Effector CD4-positive, alpha-beta T cell (primary cell): ENCODE data around the gene STK11.
"Not testable (repeated sequence)": the region's sequence is repeated elsewhere in the genome, so short reads cannot be mapped to it uniquely, and the experiment has no call there.

Experiments
- DNase-seq: peaks from one replicate; pipeline ENCODE4 v3.0.0-alpha.2; 2020

STK11 gene

DNA sequence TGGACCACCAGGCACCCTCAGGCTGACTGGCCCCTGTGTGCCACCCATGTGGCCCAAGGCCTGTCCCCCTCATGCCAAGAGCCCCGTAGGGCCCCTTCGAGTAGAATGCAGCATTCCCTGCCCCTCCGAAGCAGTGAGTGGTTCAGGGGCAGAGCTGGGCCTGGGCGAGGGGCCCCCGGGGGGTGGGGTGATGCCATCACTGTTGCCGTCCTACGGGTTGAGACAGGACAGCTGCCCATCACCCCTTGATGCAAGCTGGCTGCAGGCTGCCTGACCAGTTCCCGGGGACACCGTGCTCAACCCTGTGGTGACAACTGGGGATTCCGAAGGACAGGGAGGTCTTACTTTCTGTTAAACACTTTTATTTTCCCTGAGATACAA is 36.2 kb upstream of the STK11 start:
- no peak for DNase-seq

DNA sequence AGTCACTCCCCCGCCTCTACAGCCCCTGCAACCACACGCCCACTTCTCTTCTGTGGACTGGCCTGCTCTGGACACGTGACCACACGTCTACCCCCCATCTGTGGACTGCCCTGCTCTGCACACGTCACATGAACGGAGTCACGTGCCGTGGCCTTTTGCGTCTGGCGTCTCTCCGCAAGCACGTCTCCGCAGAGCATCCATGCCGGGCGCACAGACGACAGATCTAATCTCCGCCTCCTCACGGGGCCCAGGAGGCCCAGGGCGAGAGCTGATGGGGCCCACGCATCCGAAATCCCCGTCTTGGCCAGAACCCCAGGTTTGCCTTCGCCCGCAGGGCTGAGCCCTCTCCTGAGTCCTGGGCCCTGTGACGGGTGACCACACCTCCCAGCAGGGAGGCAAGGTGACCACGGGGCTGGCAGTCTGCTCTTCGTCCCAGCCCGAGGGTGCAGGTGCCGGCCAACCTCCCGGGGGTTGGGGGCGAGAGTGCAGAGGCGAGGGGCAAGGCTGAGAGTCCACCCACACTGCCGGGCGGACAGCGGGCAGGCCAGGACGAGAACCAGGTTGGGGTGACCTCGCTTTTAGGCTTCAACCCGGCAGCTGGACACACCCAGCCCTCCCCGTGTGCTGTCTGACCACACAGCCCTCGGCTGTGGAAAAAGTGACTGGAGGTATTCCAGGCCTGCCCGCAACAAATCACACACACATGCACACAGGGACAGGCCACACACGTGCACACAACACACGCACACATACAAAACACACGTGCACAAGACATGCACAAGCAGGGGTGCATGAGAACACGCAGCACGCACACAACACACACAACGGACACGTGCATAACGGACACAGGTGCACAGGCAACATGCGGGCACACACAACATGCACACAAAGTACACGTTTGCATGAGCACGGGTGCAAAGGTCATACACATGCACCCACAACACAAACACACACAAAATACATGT is 35.4 kb upstream of the STK11 start:
- DNase-seq, result no peak

DNA sequence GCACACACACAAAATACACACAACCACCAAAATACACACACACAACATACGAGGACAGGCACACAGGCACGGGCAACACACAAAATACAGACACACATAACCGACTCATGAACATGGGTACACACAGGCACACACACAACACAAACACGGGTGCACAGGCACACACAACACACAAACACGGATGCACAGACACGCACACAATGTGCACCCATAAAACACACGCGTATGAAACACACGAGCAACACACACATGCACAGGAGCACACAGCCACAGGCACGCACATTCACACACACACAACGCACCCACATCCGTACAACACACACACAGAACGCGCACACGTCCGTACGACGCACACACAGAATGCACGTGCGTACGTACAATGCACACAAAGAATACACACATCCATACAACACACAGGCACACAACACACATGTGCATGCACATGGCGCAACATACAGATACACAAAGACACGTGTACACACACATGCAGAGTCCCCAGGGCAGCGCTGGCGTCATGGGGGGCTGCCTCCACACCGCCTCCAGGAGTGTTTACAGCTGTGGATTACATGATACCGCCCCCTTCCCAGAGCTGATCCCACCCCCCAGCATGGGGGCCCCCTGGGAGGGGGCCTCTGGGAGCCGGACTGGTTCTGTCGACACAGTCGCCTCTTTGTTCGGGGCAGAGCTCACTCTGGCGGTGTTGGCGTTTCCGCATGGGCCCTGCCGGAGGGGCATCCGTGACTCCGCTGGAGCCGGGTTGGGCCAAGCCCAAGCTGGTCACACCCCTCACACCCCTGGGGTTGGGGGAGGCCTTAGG is 34.4 kb upstream of the STK11 start:
- DNase-seq, result no peak

DNA sequence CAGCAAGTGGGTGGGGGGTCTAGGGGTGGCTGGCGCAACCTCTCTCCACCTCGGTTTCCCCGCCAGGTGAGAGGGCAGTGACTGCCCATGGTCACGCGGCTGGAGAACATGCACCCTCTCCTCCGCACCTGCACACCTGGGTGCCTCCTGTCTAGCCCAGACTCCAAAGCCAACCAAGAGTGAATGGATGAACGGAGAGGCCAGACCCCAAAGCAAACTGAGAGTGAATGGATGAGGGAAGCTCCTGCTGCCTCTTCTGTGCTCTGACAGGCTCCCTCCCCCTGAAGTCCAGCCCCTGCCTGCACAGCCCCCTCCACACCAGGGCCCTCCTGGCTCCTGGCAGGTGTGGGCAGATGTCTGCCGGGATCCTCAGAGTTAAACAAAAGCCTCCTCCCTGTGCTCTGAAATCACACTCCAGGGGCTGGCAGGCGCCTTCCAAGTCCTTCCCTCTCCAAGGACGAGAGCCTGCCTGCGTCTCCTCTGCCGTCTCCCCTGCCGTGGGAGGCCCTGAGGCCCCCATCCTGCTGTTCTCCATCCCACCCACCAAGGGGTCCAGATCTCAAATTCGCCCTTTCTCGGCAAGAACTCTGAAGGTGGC is 33.7 kb upstream of the STK11 start:
- DNase-seq, result no peak

DNA sequence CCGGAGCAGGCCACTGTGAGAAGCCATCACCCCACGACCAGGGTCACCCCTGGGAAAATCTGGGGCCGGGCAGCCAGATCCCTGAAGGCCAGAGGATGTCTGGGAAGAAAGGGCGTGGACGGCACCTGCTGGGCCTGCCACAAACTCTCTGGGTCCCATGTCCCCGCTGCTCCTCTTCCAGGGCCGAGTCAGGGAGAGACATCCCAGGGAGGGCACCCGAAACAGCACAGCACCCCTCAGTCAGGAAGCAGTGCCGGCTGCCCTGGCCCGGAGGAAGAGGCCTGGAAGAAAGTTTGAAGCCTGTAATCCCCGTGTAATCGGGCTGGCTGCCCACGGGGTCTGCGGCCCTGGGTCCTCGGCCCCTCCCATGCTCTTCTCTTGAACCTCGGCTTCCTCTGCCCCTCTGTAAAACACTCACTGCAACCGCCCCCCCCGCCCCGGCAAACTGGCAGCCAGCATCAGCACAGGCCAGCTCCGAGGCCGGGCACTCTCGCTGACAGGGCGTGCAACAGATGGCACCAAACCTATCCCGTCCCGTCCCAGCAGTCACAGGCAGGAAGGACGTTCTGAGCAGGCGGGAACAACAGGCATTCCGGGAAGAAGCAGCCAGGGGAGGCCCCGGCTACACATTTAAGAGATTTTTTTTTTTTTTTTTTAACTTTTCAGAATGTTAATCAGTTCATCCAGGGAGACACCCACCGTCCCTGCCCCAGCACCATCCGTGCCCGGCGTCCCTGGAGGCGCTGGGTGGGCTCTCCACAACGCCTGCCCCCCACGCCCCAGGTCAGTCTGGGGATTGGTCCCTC is 33.0 kb upstream of the STK11 start:
- DNase-seq, result no peak

DNA sequence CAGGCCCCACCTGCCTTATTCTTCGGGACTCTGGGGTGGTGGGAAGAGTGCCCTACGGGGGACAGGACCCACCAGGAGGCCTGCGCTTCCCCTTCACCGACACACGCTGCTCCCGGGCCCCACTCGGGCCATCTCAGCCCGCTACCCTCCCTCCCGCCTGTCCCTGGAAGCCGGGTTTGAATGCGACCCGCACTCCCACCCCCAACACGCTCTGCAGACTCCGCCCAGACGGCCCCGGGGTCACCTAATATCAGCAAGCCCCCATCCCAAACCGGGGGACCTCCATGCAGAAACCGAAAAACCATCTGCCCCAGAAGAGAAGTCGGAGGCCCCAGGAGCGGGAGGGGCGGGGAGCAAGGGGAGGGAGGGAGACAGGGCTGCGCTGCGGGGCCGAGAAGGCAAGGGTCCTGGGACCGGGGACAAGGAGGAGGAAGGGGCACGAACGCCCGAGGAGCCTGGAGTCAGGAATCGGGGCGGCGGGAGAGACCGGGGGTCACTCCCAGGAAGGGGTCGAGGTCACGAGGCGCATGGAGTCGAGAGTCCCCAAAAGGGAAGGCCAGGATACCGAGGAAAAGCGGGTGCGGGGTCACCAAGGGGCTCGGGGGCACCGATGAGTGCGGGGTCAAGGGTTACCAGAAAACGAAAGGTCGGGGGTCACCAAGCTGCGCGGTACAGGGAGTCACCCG is 32.3 kb upstream of the STK11 start:
- DNase-seq, result no peak

DNA sequence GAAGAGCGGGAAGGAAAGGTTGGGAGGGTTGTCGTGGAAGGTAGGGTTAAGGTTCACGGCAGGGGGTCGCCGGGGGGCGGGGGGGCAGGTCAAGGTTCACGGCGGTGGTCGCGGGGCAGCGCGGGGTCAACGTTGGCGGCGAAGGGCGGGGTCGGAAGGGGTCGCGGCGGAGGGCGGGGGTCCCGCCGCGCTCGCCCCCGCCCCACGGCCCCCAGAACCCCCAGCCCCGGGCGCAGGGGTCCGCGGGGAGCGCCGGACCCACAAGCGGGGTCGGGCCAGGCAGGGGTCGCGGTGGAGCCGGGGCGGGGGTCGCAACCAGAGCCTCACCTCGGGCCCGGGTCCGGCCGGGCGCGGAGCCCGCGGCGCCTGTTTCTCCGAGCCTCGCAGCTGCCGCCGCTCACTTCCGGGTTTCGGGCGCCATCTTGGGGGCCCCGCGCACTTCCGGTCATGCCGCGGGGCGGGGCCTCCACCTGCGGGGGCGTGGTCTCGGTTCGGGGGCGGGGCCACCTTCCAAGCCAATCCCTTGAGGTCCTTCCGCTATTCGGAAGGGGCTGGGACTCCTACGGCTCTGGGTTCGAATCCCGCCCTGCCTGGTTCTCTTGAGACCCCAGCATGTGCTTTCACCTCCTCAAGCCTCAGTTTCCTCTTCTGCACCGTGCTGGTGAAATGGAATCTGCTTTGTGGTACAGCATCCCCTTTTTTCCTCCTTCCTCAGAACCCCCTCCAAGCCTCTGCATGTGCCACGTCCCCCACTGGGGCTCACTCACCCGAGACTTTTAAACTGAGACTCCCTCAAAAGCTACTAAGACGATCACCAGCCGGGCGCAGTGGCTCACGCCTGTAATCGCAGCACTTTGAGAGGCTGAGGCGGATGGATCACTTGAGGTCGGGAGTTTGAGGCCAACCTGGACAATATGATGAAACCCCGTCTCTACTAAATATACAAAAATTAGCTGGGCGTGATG is 31.5 kb upstream of the STK11 start, which contains the start of gene SBNO2:
SBNO2 (minus strand) TSS at position 424 of the 965 bp plus-strand sequence. CDS start 19,992 bp downstream, outside the sequence.
- peak; percentile 79 for DNase-seq

DNA sequence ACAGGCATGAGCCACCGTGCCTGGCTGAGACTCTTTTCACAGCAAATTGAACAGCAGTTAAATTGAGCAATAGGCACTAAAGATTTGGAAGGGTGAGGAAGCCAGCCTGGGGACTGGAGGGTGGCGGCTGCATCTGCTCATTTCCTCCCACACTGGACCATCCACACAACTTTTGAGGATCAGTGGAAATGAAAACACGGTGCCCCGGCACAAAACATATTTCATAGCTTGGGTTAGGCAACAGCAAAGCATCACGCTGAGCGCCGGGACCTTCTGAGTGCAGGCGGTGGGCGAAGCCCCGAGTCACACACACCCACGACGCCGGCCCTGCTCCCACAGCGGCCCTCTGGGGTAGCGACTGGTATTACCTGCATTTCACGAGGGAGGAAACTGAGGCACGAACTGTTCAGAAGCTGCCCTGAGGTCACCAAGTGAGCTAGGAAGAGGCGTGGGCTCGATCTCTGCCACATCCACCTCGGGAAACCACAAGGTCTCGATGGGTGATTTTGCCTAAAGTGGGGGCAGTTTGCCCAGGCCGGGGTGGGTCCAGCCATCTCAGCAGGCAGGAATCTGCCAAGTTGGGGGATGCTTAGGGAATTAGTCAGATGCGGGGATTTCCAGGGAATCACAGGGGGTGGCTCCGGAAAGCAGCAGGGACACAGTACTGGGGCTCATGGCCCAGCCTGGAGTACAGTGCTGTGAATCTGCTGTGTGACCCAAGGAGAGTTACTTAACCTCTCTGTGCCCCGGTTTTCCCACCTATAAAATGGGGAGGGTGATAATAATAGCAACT is 28.1 kb upstream of the STK11 start:
- DNase-seq, result no peak

DNA sequence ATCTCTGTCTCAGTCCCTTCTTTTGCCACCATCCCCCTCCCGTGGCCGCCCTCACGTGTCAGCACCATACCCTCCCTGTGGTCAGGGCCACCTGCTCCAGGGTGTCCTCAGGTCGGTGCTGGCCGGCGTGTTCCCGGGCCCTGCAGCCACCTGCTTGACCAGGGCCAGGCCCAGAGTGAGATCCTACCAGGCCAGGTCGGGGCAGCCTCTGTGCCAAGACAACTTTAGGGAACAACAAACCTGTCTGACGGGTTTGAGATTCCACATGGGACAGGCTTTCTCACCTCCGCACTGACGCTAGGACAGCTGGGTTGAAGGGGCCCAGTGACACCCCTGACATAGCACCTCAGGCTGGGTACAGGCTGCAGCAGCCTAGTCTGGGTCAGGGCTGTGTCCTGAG is 24.0 kb upstream of the STK11 start:
- DNase-seq, result no peak

DNA sequence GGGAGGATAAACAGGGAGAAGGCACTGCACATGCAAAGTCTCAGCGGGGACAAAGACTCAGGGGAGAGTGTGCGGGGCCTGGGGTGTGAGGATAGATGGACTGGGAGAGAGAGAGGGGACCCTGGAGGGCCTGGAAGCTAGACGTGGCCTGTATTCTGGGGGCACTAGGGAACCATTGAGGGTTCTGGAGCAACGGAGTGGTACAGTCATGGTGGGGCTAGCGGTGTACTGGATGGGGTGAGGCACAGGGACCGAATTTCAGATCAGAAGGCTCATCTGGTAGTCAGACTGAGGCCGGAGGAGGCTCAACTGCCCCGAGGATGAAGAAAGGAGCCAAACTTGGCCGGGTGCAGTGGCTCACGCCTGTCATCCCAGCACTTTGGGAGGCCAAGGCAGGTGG is 23.5 kb upstream of the STK11 start:
- no peak for DNase-seq

DNA sequence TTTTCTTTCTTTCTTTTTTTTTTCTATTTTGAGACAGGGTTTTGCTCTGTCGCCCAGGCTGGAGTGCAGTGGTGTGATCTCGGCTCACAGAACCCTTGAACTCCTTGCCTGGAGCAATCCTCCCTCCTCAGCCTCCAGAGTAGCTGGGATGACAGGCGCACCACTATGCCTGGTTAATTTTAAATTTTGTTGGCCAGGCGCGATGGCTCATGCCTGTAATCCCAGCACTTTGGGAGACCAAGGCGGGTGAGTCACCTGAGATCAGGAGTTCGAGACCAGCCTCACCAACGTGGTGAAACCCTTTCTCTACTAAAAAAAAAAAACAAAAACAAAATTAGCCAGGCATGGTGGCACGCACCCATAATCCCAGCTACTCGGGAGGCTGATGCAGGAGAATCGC is 22.9 kb upstream of the STK11 start:
- DNase-seq, result no peak

DNA sequence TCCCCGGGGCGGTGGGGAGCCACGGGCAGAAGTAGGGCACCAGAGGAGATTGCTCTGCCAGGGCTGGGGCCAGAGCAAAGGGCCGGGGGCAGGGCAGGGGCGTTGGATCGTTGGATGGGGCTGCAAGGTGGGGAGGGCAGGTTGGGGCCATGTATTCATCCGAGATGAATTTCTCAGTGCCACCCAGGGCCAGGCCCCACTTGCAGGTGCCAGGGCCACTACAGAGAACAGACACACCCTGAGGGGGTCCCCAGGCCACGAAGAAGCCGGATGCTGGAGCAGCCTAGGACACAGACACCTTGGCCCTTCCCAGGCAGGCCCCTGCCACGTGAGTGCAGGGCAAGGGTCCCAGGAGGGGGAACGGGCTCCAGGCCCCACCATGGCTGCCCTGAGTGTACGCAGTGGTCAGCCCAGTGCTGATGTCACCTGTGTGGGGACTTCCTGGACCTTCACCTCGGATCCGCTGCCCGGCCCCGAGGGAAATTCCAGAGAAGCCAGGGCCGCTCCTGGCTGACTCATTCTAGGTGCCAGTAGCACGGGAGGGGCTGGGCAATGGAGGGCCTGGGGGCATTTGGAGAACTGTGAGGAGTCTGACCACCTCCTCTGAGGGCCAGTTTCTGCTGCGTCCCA is 21.9 kb upstream of the STK11 start:
- no peak for DNase-seq

DNA sequence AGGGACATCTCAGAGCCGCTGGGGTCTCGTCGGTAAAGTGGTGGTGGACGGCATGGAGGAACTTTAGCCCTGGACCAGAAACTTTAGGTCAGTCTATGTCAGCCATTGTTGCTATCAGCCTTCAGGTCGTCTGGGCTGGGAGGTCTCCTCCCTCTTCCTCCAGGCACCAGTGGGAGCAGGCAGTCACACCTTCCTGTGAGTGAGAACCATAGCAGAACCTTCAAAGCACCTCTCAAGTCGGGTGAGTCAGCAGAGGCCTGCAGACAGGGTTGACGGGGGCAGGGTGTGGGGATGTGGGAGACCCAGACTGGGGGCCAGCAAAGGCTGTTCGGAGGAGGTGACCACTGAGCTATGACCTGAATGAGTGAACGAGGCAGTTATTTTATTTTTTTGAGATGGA is 16.2 kb upstream of the STK11 start:
- DNase-seq, result peak; percentile 34

DNA sequence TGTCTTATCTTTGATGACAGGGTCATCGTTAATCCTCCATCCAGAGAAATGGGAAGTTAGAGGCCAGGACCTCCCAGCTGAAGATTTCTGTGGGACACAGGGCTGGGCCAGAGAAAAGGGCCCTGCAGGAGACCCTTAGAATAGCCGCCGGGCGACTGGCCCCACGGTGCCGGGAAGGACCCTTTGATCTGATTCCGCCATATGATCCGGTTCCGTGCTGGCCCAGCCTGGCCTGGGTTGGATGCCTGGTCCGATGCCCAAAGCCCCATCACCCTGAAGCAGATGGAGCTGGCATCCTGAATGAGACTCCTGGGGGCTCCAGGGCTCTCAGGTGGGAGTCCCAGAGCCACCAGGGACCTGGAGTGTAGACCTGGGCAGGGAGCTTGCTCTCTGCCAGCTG is 6.0 kb upstream of the STK11 start:
- no peak for DNase-seq

DNA sequence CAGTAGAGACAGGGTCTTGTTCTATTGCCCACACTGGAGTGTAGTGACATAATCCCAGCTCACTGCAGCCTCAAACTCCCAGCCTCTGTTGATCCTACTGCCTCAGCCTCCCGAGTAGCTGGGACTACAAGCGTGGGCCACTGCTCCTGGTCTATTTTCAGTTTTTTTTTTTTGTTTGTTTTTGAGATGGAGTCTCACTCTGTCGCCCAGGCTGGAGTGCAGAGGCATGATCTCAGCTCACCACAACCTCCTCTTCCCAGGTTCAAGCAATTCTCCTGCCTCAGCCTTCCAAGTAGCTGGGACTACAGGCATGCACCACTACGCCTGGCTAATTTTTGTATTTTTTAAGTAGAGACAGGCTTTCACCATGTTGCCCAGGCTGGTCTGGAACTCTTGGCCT is 5.0 kb upstream of the STK11 start:
- not testable (repeated sequence) for DNase-seq

DNA sequence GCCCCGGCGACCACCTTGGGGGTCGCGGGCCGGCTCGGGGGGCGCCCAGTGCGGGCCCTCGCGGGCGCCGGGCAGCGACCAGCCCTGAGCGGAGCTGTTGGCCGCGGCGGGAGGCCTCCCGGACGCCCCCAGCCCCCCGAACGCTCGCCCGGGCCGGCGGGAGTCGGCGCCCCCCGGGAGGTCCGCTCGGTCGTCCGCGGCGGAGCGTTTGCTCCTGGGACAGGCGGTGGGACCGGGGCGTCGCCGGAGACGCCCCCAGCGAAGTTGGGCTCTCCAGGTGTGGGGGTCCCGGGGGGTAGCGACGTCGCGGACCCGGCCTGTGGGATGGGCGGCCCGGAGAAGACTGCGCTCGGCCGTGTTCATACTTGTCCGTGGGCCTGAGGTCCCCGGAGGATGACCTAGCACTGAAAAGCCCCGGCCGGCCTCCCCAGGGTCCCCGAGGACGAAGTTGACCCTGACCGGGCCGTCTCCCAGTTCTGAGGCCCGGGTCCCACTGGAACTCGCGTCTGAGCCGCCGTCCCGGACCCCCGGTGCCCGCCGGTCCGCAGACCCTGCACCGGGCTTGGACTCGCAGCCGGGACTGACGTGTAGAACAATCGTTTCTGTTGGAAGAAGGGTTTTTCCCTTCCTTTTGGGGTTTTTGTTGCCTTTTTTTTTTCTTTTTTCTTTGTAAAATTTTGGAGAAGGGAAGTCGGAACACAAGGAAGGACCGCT is 729 bp downstream of the STK11 start:
- DNase-seq, result no peak

DNA sequence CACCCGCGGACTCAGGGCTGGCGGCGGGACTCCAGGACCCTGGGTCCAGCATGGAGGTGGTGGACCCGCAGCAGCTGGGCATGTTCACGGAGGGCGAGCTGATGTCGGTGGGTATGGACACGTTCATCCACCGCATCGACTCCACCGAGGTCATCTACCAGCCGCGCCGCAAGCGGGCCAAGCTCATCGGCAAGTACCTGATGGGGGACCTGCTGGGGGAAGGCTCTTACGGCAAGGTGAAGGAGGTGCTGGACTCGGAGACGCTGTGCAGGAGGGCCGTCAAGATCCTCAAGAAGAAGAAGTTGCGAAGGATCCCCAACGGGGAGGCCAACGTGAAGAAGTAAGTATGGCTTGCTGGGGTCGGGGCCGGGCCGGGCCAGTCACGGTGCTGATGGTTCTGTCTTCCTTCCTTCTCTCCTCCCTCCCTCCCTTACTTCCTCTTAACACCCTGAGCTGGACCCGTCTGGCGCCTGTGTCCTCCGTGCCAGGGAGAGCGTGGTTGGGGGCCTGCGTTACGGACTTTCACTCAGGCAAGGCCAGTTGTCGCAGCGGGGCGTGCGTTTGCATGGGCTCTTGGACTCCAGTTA is 1.4 kb downstream of the STK11 start:
- peak; percentile 21 for DNase-seq

DNA sequence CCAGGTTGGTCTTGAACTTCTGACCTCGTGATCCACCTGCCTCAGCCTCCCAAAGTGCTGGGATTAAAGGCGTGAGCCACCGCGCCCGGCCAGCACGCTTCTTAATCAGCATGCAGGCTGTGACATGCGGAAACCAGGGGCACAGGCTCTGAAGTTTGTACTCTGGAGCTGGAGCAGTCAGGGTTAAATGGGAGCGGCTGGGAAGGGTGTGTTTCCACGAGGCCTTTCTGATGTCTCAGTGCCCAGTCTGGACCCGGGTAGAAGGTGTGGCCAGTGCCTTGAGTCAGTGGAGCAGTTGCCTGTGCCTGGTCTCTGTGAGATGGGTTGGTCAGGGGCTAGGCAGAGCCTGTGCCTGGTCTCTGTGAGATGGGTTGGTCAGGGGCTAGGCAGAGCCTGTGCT is 3.3 kb downstream of the STK11 start:
- not testable (repeated sequence) for DNase-seq
